ENCODE results near the gene KIRREL2.

The KIRREL2 gene

DNA sequence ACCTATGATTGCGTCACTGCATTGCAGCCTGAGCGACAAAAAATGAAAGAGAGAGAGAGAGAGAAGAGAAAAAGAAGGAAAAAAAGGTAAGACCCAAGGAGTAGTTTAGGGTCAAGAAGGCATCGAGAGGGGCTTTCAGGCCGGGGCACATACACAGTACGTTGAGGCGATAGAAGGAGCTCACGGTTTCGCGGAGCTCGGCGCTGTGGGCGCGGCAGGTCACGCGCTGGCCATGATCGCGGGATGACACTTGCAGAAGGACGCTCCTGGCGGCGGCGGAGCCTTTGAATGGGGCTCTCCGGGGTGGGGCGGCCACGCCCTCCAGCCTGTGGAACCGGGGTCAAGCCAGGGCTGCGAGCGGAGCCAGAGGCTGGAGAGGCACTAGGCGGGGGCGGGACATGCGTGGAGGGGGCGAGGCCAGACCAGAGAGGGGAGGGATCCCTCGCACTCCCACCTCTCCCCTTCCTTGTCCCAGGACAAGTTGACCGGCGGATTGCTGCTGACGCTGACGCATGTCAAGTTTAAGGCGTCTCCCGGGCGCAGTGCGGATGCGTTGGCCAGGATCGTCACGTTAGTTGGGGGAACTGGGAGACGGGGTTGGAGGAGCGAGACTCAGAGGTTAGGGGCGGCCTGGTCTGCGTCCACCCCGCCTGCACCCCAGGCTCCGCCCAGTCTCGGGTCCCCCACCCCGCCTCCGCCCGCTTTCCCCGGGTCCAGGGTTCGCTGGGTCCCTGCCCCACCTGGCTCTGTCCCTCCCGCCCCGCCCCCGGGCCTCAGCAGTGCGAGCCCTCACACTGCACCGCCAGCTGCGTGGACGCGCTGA, 11.3 kb upstream of the KIRREL2 start:
- no peak for DNase-seq

DNA sequence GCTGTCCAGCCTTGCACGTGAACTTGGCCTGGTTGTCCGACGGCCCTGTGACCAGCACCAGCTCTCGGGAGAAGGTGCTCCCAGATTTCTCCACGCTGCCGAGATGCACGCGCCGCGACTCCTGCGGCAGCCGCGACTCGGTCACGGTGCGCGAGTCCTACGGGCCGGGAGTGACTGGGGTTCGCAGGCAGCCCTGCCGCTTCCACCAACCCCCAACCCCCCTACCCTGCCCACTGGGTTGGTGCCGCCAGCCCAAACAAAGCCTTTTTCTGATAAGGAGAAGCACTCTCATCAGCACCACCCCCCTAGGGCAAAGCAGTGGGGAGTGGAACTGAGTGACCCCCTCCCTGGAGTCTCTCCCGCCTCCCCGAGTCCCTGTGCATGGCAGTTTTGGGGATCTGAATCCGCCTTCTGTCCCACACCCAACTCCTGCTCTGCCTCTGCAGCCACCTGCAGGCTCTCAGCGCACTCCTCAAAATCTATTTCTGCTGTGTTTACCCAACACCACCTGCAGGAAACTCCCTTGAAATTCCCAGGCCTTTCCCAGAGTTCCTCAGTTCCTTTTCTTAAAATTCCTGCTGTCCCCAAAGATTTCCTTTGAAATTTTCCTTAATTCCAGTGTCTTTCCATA, 10.6 kb upstream of the KIRREL2 start:
- DNase-seq = no peak

DNA sequence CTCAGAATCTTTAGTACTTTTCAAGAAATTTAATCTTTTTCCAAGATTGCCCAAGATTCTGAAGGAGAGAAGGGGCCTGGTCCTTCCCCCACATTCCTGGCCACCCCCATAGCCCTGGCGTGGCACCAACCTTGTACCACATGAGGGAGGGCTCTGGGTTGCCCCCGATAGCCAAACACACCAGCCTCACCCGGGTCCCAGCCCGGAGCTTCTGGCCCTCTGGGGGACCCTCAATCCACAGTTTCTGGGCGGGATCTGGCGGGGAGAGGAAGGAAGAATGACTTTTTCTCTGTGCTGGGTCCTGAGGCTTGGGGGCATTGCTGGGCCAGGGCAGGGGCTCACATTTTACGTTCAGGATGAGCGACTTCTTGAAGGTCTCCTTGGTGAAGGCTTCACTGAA, 8.8 kb upstream of the KIRREL2 start:
- no peak for DNase-seq

DNA sequence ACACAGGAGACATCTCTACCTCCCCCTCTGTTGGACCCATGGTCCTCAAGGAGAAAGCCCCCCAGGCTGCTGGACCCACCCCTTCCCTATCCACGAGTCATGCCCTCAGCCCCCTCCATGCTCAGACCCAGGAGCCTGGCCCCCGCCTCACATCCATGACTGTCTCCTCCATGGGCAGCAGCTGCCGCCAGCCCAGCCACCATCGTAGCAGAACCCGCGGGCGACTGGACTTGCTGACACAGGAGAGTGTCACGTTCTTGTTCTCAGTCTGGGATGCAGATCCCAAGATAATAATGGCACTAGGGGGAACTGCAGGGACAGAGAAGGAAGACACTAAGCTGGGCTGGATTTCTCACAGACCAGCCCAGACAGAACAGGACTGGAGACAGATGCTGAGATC, 8.2 kb upstream of the KIRREL2 start:
- no peak for DNase-seq

- no peak for DNase-seq
Measured at GRCh38 chr19:35848919-35849505, 7.7 kb upstream of the KIRREL2 start.

DNA sequence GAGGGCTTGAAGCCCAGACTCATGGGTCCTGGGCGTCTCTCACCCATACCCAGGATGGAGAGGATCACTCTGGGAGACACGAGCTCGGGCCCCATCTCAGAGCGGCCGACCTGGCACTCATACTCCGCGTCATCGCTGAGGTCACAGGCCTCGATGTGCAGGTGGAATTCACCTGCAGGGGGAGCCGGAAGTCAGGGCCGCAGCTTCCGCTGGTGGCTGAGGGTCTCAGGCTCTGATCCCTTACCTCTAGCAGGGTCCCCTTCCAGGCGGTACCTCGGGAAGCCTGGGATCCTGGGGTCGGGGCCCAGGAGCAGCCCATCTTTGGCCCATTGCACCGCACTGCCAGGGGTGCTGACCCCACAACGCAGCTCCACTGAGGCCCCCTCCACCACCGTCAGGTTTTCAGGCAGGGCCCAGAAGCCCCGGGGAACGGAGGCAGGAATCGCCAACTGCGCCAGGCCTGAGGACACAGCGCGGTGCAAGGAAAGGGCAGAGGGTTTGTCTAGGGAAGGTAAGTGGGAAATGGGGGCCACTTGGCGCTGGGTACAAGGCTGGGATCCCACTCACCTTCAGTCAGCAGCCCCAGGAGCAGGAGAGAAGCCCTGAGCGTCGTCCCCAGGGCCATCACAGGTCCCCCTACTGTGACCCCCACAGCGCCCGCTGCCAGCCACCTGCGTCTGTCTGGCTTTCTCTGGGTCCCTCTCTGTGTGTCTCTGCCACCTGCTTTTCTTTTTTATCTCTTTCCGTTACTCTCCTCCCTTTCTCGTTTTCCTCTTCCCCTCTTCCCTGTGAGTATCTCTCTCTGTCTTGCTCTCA, 5.3 kb upstream of the KIRREL2 start:
- no peak for DNase-seq

DNA sequence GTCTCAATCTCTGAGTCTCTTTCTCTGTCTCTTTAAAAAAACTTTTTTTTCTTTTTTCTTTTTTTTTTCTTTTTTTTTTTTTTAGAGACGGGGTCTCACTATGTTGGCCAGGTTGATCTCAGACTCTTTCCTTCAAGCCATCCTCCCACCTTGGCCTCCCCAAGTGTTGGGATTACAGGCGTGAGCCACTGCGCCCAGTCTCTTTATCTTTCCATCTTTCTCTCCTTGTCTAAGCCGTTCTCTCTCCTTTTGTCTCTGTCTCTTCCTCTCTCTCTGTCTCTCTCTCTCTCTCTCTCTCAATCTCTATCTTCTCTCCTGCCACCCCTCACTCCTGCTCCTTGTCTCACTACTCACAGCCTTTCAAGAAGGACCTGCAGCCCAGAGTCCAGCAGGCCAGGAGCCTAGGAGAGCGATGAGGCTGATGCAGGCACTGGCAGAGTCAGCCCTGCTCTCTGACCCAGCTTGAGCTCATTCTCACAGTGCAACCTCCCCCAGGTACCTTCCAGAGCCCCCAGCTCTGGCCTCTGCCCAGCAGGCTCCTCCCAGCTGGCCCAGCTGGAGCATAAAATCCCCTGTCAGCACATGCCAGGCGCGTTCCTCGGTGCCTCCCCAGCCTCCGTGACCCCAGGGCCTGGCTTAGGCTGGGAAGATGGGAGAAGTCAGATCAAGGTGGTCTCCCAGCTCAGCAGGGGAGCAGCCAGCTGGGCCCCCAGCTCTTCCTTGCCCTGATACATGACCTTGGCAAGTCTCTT, 4.5 kb upstream of the KIRREL2 start, which contains the start of gene NPHS1:
NPHS1 (minus strand) TSS at position 476 of the 752 bp plus-strand sequence. CDS start 667 bp downstream, outside the sequence.
- DNase-seq = no peak

DNA sequence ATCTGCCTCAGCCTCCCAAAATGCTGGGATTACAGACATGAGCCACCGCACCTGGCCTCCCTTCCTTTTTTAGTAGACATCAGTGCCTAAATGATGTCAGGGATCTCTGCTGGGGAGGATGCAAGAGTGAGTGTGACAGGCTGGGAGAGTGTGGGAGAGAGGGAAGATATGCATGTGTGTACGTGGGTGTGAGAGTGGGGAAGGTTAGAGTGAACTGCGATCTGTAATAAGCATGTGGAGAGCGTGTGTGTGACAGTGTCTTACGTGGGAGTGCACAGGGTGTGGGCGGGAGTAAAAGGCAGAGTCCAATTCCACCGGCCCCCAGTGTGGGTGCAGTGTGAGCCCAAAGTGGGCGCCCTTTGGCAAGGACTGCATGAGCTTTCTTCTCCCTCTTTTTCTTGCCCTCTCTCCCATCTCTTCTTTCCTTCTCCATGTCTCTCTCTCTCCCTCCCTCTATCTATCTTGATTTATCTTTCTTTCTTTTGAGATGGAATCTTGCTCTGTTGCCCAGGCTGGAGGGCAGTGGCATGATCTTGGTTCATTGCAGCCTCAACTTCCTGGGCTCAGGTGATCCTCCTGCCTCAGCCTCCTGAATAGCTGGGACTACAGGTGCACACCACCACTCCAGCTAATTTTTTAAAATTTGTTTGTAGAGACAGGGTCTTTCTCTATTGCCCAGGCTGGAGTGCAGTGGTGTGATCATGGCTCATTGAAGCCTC, 3.5 kb upstream of the KIRREL2 start:
- no peak for DNase-seq

GRCh38 chr19:35858311-35858710, 1.6 kb downstream of the KIRREL2 start:
- DNase-seq = no peak

GRCh38 chr19:35859414-35859813, 2.7 kb downstream of the KIRREL2 start:
- no peak for DNase-seq

DNA sequence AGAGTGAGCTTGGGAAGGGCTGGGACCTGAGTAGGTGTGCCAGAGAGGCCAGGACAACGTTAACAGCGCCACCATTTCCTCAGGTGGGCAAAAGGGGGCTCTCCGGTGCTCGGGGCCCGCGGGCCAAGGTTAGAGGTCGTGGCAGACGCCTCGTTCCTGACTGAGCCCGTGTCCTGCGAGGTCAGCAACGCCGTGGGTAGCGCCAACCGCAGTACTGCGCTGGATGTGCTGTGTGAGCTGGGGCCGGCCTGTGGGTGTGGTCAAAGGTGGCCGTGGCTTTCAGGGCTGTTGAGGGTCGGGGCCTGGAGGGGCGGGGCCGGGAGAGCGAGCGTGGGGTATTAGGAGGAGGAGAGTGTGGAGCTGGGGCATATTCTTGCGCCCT, 3.7 kb downstream of the KIRREL2 start:
- no peak for DNase-seq

- no peak for DNase-seq
Measured at GRCh38 chr19:35860818-35861639, 4.3 kb downstream of the KIRREL2 start.

- no peak for DNase-seq
Measured at GRCh38 chr19:35861640-35862160, 5.0 kb downstream of the KIRREL2 start.

- no peak for DNase-seq
Measured at GRCh38 chr19:35862528-35862927, 5.8 kb downstream of the KIRREL2 start.

GRCh38 chr19:35863018-35863417, 6.3 kb downstream of the KIRREL2 start:
- DNase-seq = no peak

- DNase-seq = peak; percentile 17
Measured at GRCh38 chr19:35868172-35868822, 11.6 kb downstream of the KIRREL2 start, which contains the start of gene APLP1. TSS of gene APLP1 (plus strand) at chr19:35868574. CDS start at chr19:35868637, 63 bp downstream.

DNA sequence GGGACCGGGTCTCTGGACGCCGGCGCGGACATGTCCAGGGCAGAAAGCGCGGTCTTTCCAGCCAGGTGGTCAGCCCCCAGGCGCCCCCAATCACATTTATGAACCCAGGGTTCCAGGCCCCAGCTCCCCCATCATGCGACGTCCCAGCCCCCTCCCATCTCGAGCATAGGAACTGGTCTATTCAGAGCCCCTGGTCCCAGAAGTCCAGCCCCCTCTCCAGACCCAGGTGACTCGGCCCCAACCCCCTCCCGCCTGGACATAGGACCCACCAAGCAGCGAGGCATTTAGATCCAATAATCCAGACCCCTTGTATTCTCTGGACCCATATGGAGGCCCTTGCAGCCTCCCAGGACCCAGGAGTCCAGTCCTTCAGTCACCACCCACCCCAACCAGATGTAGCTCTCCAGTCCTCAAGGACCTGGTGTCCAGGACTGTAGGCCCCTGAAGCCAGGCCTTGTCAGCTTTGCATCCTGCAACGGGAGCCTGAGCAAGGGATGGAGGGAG, 12.2 kb downstream of the KIRREL2 start:
- no peak for DNase-seq

GRCh38 chr19:35869327-35870123, 12.8 kb downstream of the KIRREL2 start:
- peak; percentile 55 for DNase-seq

All from fibroblast of skin of abdomen (primary cell).